ENCODE data around the gene GHRH.

Gene GHRH

DNA sequence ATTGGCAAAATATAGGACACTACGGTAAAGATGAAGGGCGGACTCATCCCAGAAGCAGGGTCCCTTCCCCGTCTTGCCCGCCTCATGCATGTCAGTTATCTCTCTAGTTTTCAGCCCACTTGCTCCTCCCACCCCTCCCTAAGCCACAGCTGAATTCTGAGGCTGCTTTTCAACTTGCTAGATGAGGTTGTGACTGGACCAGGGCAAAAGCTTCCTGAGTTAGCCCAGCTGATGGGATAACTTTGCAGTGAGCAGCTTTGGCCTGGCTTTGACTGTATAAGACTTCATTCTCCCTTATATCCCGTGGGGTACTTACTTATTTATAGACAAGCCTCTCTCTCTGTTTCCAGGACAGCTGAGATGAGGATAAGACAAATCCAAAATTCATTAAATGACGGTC is 23.2 kb downstream of the GHRH start:
- DNase-seq (ENCODE audit: low read depth in 2 of 2) = no peak

DNA sequence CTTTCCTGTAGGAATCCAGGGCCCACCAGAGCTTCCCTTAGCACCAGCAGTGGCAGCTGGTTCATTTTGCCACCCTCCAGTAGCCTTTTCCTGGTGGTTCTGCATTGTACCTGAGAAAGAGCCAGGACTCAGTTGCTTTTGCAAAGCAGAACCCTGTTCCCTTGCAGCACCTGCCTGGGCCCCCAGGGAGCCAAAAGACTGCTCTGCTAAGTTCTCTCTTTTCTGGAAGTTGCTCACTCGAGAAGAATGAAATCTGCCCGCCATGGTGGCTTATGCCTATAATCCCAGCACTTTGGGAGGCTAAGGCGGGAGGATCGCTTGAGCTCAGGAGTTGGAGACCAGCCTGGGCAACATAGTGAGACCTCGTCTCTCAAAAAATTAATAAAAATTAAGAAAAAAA is 24.0 kb downstream of the GHRH start:
- no peak for DNase-seq (ENCODE audit: low read depth in 2 of 2)

DNA sequence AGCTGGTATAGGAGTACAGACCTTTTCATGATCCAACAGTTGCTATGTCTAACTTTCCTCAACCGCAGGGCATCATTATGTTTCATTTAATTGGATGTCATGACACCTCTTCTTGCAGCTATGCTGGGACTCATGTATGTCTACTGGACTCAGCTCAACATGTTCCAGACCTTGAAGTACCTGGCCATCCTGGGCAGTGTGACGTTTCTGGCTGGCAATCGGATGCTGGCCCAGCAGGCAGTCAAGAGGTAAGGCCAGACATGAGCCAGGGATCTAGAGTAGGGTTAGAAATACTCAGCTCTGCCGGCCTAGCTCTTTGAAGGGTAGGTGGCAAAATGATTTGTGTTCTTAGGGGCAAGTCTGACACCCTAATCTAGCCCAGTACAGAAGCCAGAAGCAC is 25.2 kb downstream of the GHRH start:
- DNase-seq (ENCODE audit: low read depth in 2 of 2) = no peak

DNA sequence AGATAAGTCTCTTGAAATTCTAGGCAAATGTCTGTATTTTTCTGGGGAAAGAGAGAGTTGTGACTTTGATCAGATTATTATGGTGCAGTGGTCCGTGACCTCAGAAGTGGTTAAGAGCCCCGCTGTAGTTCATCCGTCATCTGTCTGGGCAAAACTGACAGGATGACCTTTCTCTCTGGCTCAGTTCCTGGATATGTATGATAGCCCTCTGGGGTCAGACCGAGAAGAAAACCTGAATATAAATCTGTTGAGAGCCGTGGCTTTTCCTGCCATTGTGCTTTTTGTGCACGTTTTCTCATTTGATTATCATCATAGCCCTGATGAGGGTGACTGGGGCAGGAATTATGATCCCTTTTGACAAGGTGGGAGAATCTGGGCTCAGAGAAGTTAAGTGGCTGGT is 26.5 kb downstream of the GHRH start:
- no peak for DNase-seq (ENCODE audit: low read depth in 2 of 2)

DNA sequence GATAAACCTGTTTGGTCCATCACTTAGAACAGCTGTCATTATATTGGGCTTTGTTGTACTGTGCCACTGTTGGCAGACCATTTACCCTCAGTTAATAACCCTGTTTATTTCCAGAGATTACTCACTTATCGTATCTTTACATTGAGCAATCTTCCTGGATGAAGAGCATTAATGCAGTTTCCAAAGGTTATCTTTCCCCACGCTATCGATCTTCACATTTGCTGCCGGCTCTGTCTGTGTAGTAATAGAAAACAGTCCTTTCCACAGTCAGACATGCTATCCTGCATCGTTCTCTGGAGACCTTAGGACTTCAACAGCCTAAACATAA is 27.4 kb downstream of the GHRH start:
- DNase-seq (ENCODE audit: low read depth in 2 of 2) = no peak

DNA sequence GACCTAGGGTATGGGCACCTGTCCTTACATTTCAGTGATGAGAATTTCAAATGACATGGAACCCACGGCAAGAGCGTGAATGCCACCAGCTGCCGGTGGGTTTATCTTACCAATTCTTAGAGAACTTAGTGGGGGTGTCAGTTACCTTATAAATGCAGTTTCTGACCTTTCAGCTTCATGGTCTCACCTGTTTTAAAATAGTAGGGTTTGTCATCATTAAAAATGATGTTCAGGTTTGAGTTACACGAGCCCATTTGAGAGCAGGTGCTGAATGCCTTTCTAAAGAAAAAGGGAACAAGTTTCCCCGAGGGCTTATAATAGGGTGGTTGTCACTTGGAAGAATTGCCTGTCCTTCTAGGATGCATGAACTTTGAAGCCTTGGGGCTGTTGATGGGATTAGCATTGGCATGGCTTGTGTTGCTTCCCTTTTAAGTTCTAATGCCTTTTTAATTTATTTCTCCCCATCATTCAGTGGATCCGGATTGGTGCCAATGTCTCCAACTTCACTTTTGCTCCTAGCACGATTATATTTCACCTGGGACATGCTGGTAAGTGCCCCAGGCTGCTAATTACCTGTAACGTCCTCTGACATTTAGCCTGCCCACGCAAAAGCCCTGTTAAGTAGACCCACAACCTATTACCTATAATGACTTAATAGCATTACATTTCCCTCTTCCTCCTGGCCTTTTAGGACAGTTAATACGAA is 27.9 kb downstream of the GHRH start:
- DNase-seq (ENCODE audit: low read depth in 2 of 2) = no peak

DNA sequence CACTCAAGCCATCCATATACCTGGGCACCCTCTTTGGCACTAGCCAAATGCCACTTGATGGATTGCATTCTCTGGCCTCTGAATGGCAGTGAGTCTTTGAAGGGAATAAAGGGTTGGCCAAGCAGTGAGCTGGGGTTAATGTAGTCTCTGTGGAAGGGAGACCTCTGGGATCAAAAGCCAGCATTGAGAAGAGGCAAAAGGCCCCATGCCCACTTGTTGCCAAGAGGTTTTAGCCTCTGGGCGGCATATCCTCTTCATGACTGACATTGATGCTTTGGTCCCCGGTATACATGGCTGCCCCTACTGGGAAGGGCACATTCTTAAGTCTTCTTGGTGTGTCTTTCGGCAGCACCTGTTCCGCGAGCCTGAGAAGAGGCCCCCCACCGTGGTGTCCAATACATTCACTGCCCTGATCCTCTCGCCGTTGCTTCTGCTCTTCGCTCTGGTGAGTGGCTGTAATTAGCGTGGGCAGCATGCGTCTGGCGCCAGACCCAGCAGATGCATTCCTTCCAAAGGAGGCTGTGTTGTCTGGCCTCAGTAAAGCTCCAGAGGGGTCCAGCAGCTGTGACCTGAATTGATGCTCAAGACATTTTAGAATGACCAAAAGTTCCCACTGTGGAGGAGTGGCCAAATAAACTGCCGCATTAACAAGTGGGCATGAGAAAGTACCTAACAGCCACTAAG is 29.5 kb downstream of the GHRH start:
- no peak for DNase-seq (ENCODE audit: low read depth in 2 of 2)

DNA sequence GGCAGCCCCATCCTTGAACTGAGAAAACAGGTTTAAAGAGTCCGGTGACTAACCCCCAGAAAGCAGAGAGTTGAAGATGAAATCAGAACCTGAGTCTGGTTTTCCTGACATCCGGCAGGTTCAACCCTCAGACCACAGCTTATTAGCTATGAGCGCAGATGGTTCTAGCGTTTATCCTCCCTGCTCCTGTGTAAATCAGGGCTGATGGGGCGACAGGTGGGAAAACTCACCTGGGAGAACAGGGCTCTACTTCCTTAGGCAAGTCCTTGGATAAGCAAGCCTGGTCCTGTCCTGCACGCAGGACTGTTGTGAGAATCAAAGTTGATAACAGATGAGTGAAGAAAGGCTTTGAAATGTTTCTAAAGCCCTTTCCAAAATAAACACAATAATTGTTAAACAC is 31.4 kb downstream of the GHRH start:
- no peak for DNase-seq (ENCODE audit: low read depth in 2 of 2)

DNA sequence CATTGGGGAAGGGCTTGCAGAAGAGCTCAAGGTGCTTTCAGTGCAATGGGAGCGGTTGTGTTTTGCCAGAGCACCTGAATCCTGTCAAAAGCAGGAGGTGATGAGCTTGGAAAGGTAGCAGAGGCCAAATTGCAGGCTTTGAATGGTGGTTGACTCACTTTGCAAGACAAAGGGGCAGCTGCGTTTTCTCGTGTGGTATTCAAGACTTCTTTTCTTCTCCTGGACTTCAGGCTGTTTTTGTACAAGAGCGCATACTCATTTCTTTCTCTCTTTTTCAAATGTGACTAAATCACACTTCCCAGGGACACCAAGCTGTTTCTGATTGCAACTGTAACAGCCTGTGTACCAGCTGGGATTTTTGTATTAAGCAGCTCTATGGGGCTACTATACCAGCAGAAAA is 32.3 kb downstream of the GHRH start:
- no peak for DNase-seq (ENCODE audit: low read depth in 2 of 2)

DNA sequence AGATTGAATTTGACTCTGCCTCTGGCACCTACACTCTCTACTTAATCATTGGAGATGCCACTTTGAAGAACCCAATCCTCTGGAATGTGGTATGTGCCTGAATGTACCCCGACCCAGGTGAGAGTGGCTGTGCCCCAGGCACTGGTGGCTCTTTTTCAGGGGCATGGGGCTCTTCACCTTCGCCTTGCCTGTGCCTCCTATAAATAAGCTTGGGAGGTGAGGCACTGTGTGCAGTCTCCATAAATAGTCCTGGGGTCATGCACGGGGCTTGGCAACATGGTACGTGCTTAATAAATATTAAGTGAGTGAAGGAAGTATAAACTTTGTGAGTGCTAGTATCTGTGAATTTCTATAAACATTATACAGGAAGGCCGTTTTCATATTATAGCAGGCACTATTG is 33.0 kb downstream of the GHRH start:
- no peak for DNase-seq (ENCODE audit: low read depth in 2 of 2)

DNA sequence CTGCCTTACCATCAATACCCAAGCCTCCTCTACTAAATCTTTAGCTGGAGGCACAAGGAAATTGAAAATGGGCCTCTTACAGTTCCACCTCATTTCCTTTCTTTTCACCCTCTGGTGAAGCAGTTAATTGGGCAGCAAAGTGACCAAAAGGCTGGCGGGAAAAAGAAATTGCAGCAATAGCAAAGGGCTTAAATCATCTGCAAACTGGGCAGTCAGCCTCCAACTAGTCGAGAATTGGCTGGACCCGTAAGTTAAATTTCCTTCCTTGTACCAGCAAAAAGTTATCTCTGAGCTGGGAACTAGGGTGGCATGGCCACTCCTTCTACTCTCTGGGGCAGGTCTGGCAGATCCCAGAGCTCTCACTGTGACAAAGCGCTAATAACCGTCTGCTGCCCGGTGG is 33.5 kb downstream of the GHRH start:
- no peak for DNase-seq (ENCODE audit: low read depth in 2 of 2)

DNA sequence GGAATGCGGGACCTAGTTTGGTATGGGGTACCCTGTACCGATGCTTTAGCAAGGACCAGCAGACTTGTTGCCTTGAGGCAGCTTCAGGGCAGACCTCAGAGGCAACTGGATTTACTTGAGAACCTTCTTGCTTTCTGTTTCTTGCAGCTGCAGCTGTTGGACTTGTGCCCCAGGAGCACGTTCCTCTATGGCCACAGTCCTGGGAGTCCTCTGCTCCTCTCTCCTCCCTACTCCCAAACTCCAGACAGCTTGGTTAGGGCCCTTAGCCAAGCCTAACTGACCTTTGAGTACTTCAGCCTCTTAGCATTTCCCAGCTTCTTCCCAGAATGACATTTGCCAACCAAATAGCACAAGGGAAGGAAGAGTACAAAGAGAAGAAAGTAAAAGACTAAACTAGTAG is 34.7 kb downstream of the GHRH start:
- no peak for DNase-seq (ENCODE audit: low read depth in 2 of 2)

DNA sequence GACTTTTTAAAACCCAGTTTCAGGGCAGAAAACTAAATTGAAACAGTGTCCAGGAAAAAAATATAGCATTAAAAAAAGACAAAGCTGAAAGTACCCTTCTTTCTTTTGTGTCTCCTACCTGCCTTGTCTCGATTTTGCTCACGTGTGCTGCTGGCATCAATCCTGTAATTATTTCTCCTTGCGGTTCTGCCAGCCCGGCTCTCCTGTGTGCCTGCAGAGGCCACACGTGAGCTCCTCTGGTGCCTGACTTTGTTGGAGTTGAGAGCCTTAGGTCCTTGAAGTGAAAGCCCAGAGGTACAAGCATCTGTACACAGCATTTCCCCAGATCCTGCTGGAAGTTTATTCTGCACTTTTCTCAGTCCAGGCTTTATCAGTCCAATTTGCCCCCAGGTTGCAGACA is 36.5 kb downstream of the GHRH start:
- DNase-seq (ENCODE audit: low read depth in 2 of 2) = no peak

DNA sequence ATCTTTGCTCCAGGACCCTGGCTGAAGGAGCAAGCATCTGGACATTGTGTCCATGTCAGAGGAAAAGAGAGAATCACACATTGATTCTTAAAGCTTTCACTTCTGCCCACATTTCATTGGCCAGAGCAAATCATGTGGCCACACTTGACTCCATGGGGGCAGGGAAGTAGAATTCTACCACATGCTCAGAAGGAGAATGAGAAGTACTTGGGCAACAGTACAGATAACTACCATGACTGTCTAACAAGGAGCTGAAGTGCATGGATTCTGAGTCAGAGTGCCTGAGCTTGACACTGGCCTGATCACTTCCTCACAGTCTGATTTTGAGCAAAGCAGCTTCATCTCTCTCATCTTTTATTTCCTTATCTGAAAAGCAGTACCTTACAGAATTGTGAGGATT is 38.6 kb downstream of the GHRH start:
- peak; percentile 52 for DNase-seq (ENCODE audit: low read depth in 2 of 2)

DNA sequence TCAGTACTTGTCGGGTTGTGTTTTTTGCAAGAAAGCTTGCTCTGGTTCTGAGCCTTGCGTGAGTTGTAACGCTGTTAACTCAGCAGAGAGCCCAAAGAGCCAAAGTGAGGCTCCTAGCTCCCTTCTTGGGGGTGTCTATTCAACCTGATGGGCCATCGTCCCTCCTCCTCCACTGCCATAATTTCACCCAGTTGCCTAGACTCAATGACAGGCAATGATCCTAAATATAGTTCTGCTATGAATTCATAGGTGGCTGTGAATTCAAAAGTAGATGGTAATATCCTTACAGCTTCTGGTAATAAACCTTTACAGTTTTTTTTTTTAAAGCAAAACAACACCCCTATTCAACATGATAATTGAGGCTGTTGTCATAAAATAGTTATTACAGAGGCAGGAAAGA is 39.5 kb downstream of the GHRH start:
- DNase-seq (ENCODE audit: low read depth in 2 of 2) = no peak

DNA sequence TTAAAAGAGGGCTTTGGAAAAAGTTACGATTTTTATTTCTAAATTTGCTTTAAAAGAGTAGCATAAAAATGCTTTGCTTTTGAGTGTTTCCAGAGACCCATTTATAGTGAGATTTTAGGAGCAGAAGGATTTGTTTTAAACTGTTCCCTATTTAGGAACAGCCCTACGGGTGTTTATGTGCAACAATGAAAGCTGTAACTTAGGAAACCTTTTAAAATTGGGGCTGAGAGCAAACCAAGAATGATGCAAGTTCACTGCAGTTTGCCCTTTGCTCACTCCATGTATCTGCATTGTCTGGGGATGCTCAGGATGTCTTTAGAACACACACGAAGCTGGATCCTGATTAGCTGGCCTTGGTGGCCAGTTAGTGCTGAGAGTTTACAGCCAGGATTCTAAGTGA is 40.9 kb downstream of the GHRH start:
- DNase-seq (ENCODE audit: low read depth in 2 of 2) = no peak

DNA sequence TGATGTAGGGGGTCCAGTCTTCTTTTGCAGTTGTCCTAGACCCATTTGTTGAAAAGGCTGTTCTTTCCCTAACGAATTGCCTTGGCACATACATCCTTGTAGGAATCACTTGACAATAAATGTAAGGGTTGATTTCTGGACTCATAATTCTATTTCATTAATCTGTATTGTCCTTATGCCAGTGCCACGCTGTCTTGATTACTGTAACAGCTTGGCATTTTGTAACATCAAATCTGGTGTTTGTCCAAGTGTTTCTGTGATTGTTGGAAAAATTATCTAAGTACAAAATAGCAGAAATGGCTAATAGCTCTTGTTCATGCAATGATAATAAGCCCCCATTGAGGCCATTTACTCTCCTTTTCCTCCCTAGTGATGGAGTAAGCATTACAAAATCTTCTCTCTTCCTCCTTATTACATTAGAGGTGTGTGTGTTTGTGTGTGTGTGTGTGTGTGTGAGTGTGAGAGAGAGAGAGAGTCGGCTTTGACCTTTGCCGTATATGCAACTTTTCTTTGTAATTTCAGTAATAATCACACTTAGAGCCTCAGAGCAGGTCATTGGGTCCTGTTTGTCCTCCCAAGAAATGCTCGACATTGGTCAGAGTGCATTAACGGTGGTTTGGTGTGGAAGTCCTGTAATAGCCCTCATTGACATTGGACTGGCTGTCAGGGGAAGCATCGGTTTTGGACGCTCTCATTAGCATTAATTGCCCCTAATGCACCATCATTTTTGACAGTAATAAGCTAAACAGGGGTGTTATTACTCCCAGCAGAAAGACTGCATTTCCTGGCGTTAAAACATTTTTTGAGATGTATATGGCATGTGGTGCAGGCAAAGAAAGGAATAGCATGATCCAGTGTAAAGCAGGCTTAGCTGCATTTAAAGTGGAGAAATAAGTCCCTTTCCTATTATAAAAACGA is 41.6 kb downstream of the GHRH start:
- DNase-seq (ENCODE audit: low read depth in 2 of 2) = no peak

DNA sequence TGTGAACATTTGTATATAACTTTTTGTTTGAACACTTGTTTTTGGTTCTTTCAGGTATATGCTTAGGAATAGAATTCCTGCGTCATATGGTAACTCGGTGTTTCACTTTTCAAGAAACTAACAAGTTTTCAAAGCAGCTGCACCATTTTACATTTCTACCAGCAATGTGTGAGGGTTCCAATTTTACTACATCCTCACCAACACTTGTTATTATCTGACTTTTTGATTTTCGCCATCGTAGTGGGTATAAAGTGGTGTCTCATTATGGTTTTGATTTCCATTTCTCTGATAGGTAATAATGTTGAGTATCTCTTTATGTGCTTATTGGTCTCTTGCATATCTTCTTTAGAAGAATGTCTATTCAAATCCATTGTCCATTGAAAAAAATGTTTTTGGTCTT is 42.6 kb downstream of the GHRH start:
- no peak for DNase-seq (ENCODE audit: low read depth in 2 of 2)

DNA sequence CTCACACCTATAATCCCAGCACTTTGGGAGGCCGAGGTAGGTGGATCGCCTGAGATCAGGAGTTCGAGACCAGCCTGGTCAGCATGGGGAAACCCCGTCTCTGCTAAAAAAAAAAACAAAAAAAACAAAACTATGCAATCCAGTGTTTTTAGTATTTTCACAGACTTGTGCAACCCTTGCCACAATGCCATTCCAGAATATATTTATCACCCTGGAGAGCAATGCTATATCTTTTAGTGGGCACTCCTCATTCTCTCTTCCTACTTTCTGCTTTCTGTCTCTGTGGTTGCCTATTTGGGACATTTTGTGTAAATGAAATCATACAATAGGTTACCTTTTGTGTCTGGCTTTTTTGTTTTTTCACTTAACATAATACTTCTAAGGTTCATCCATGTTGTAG is 43.2 kb downstream of the GHRH start:
- no peak for DNase-seq (ENCODE audit: low read depth in 2 of 2)

DNA sequence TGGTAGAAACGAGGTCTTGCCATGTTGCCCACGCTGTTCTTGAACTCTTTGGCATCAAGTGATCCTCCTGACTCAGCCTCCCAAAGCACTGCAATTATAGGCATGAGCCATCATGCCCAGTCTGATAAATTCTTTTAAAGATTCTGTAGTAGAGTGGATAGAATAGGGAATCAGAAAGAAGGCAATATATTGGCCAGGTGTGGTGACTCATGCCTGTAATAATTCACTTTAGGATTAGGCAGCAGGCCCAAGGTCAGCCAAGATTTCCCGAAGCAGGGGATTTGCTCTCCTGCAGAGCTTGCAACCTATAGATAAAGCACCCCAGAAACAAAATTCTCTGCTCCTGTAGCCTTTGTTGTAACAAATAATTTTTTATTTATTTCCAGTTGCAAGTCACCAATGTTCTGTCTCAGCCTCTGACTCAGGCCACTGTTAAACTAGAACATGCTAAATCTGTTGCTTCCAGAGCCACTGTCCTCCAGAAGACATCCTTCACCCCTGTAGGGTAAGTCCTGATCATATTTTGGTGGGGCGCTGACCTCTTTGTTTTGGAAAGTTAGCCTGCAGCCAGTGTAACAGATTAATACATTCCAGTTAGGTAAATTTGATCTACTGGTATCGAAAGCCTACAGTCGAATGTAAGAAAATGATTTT is 51.8 kb downstream of the GHRH start:
- no peak for DNase-seq (ENCODE audit: low read depth in 2 of 2)

DNA sequence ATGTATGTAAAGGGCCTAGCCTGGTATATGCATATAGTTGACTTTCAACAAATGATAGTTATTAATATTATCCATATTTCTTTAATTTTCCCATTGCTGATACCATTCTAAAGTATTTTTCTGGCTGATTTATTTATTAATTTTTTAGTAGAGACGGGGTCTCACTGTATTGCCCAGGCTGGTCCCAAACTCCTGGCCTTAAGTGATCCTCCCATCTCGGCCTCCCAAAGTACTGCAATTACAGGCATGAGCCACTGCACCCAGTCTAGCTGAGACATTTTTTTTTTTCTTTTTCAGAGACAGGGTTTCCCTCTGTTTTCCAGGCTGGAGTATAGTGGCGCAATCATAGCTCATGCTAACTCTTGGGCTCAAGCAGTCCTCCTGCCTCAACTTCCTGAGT is 52.4 kb downstream of the GHRH start:
- DNase-seq (ENCODE audit: low read depth in 2 of 2) = no peak

DNA sequence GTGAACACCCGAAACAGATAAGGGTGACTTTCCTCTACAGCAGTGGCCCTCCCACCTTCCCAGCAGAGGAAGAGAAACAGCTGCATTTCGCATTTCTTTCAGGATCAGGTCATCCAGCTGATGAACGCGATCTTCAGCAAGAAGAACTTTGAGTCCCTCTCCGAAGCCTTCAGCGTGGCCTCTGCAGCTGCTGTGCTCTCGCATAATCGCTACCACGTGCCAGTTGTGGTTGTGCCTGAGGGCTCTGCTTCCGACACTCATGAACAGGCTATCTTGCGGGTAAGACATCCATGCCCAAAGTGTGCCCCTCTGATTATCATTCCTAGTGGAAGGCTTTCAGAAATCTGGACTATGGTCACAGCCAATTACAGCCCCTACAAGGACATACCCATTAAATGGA is 54.4 kb downstream of the GHRH start:
- DNase-seq (ENCODE audit: low read depth in 2 of 2) = no peak

Data from fibroblast of skin of left quadriceps (primary cell).